GDM1 (cell line): ENCODE data around the gene SLC25A31.

Source experiments
- DNase-seq: peaks from one replicate; lab custom pipeline; 2025; lab: John Stamatoyannopoulos, UW

SLC25A31 gene

DNA sequence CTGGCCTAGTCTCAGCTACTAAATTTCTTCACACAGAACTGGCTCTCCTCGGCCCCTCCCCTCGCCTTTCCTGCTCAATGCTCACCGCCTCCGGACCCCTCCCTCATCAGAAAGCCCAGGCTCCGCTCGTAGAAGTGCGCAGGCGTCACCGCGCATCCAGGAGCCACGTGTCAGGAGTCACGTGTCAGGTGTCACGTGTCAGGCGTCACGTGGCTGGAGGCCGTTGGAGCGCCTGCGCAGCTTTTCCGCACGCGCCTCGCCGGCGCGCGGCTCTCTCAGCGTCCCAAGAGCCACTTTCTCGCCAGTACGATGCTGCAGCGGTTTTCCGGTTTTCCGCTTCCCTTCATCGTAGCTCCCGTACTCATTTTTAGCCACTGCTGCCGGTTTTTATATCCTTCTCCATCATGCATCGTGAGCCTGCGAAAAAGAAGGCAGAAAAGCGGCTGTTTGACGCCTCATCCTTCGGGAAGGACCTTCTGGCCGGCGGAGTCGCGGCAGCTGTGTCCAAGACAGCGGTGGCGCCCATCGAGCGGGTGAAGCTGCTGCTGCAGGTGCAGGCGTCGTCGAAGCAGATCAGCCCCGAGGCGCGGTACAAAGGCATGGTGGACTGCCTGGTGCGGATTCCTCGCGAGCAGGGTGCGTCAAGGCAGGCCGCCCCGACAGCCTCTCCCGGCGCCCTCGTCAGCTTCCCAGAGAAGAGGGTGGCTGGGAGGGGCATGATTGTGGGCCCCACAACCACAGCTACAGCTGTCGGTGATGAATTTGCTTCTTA, at the start of gene SLC25A31:
SLC25A31 (plus strand) TSS at position 259 of the 772 bp plus-strand sequence; CDS start at position 405, 146 bp downstream.
- no peak for DNase-seq

DNA sequence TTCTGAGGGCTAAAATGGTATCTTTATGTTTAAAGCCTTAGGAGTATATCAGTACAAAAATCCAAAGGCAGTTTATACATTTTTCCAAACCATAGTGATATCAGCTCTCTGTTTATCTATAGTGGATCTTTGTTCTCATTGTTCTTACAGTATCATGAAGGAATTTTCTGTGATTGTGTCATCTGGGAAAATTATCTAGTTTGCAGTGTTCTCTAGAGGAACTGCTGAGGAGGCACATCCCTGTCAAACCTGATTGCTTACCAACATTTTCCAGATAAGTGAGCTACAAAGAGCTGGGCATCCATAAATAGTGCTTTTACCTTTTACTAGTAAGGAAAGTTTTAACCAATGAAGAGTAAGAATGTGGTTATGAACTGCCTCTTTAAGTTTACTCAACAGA, 44.9 kb upstream of the SLC25A31 start:
- DNase-seq, result no peak

DNA sequence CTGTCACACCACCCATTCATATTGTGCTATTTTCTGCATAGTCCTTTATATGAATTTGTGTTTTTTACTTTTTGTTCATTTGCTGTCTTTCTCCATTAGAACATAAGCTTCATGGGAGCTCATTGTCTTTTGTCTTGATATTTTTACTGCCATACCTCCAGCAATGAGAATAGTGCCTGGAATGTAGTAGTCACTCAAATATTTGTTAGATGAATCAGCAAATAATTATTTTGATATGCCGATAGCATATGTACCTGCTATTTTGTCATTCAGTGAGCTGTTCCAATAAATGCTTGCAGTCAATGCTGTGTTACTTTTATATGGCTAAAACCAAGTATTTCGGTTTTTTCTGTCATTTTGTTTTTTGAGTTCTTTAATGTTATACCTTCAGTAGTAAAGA, 43.5 kb upstream of the SLC25A31 start:
- DNase-seq, result no peak

DNA sequence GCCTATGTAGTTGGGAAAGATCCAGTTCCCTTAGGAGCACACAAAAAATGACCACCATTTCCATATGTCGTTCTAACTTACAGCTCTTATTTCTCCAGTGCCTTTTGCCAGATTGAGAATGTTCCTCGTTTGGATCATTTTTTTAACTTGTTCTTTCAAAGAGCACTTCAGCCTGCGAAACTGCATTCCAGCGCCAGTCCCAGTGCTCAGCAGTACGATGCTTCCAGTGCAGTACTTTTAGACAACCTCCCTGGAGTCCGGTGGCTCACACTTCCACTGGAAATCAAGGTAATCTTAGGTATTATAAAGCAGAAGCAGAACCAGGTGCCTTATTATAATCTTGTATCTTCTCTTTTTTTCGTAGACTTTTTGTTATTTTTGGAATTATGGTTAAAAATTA, 42.6 kb upstream of the SLC25A31 start:
- no peak for DNase-seq

DNA sequence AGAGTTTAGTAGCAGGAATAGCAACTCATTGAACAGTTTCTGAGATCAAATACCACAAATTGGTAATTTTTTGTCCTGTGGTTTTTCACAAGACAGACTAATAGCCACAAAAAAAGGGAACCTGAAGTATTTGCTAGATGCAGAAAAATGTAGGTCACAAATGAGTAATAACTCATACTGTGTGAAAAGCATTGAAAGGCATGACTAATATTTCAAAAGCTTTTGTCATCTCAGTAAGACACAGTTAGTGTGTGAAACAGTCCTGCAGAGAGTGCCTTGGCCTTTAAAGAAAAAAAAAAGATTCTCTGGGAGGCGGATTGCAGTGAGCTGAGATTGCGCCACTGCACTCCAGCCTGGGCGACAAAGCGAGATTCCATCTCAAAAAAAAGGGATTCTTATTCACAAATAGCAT, 31.4 kb upstream of the SLC25A31 start:
- DNase-seq, result no peak

DNA sequence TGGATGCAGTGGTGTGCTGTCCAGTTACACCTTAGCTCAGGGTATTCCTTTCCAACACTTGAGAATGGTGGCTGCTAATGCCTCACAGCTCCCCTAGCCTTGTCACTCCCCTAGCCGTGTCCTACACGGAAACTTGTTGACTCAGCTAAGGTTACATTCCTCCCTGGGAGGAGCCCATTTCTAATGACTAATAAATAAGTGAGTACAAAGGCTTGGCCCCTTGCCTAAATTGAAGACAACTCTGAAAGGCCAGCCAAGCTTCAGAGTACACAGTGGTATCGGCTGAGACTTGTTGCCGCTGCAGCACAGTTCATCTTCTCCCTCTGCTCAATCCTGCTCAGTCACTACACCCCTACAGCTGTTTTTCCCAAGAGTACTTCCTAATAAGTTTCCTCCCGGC, 21.2 kb upstream of the SLC25A31 start:
- DNase-seq, result no peak

DNA sequence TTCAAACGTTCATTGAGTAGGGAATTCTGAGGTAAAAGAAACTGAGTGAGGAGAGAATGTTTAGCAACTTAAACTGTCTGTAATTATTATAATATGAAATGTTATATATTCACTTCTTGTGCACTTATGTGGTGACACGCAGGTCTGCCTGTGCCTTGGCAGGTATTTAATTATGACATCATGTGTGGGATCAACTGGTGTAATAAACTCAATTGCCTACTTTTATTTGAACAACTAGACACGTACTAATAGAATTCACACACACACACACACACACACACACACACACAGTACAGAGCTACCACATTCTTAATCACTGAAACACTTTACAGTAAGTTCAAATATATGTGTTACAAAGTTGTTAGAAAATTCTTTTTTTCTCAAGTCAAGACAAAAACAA, 20.7 kb upstream of the SLC25A31 start:
- no peak for DNase-seq

DNA sequence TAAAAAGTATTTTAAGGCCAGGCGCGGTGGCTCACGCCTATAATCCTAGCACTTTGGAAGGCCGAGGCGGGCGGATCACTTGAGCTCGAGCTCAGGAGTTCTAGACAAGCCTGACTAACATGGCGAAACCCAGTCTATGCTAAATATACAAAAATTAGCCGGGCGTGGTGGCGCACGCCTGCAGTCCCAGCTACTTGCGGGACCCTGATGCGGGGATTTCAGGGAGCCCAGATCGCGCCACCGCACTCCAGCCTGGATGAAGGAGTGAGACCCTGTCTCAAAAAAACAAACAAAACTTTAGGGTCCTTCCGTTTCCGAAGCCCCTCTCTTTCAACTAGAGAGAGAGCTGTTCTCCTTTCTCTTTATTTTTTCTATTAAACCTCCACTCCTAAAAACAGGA, 1.2 kb downstream of the SLC25A31 start:
- no peak for DNase-seq

DNA sequence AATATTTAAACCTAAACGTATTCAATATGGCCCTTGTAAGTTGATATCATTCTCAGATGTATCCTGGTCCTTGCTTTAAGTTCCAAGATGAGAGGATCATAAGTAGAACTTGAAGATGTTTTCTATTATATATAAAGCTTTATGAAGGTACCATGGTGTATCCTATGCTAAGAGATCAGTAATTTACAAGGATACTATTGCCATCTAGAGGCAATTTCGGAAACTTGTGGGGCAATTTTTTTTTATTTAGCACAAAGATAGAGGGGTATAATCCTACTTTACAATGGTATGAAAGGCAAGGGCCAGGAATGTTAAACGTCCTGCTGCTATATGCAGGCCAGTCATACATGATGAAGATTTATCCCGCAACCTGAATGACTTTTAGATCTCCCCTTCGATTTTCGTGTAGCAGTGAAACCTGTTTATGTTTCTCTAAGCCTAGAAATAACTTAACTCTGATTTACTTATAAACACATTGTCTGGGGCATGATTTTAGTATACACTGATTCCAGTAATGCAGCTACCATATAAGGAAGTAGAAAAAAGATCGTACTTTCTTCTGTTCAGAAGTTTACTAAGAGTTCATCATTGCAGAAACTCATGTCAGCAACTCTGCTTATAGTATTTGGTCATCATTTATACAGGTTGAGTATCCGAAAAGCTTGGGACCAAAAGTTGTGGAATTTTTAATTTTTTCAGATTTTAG, 2.6 kb downstream of the SLC25A31 start:
- DNase-seq, result no peak

DNA sequence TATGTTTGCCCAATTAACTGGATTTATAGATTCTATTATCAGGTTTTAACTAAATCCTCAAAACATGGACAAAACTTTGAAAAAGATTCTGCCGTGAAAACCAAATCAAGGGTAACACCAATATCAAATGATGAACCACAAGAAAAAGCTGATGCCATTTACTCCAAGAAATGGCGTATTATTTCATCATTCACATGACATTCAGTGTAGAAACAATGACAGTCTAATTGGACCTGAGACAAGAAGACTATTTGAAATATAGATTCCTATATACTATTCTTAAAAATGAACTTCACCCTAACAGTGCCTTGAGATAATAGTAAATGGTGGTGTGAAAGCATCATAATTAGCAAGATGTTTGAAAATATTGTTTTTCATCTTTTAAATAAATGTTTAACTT, 4.8 kb downstream of the SLC25A31 start:
- no peak for DNase-seq

DNA sequence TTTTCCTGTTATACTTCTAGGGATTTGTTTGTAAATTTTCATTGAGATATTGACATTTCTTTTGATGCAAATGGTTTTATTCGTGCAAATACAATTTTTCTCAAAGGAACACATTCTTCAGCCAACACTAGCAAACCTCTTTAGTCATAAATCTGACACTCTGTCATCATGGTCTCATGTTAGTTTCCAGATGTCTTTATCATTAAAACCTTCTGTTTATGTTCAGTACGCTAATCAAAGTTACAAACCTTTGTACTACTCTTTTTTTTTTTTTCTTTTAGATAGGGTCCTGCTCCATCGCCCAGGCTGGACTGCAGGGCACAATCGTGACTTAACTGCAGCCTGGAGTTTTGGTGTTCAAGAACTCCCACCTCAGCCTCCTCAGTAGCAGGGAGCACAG, 7.1 kb downstream of the SLC25A31 start:
- no peak for DNase-seq

DNA sequence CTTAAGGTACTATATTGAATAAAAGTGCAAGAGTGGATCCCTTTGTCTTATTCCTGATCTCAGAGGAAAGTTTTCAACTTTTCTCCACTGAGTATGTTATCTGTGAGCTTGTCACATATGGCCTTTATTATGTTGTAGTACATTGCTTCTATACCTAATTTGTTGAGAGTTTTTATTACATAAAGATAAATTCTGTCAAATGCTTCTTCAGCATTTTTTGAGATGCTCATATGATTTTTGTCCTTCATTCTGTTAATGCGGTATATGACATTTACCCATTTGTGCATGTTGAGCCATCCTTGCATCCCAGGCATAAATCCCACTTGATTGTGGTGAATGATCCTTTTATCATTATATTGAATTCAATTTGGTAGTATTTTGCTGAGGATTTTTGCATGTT, 11.0 kb downstream of the SLC25A31 start:
- no peak for DNase-seq

DNA sequence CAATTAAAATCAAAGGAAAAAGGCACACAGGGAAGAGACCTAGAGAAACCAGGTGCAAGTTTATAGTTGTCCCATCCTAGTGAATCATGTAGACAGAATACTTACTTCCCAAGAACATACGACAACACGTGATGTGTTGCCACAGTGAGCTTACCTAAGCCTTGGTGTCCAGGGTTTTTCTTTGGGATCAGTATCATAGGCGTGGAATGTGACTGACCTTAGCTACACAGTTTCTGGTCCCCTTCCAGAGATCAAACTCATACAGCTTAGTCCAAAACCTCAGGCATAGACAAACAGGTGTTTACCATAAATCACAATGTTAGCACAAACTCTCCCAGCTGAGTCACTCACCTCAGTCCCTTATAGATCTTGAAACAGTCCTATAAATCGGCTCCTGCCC, 17.7 kb downstream of the SLC25A31 start:
- DNase-seq, result no peak

DNA sequence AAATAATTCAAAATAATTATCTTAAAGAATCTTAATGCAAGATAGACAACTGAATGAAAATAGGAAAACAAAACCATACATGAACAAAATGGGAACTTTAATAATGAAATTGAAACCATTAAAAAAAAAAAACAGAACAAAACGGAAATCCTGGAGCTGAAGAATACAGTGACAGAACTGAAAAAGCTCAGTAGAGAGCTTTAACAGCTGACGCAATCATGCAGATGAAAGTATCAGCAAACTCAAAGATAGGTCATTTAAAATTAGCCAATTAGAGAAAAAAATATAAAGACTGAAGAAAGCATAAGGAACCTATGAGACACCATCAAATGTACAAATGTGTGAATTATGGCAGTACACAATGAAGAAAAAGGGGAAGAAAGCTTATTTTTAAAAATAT, 18.8 kb downstream of the SLC25A31 start:
- DNase-seq, result no peak

DNA sequence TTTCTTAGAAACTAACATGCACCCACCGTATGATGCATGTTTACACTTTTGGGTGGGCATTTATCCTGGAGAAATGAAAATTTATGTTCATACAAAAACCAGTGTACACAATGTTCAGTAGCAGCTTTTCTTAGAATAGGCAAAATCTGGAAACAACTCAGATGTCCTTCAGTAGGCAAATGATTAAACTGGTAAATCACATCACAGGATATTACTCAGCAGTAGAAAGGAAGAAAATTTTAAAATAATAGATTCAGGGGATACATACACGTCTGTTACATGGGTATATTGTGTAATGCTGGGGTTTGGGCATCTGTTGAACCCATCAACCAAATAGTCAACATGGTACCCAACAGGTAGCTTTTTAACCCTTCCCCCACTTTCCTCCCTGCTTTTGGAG, 26.7 kb downstream of the SLC25A31 start:
- DNase-seq, result no peak

DNA sequence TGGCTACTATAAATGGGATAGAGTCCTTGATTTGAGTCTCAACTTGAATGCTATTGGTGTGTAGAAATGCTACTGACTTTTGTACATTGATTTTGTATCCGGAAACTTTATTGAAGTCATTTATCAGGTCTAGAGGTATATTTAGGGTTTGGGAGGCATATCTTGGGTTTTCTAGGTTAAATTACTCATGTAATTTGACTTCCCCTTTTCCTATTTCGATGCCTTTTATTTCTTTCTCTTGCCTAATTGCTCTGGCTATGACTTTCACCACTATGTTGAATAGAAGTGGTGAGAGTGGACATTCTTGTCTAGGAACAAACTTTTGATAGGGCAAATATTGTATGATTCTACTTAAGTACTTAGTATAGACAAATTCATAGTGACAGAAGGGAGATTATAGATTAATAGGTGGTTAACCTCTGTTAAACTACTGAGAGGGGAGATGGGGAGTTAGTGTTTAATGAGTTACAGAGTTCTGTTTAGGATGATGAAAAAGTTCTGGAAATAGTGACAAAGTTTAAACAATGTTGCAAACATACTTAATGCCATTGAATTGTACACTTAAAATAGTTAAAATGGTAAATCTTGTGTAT, 29.1 kb downstream of the SLC25A31 start:
- DNase-seq, result no peak

DNA sequence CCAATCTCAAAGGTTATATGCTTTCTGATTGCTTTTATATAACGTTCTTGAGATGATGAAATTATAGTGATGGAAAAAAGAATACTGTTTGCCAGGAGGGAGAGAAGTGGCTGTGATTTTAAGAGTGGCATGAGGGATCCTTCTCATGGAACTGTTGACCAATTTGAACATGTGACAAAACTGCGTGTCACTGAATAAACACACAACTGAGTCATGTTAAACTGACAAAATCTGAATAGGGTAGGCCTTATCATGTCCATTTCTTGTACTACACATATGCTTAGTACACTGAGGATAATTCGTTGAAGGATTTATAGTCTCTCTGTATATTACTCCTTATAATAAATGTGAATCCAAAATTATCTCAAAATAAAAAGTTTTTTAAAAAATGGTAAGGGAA, 29.7 kb downstream of the SLC25A31 start:
- DNase-seq, result no peak

DNA sequence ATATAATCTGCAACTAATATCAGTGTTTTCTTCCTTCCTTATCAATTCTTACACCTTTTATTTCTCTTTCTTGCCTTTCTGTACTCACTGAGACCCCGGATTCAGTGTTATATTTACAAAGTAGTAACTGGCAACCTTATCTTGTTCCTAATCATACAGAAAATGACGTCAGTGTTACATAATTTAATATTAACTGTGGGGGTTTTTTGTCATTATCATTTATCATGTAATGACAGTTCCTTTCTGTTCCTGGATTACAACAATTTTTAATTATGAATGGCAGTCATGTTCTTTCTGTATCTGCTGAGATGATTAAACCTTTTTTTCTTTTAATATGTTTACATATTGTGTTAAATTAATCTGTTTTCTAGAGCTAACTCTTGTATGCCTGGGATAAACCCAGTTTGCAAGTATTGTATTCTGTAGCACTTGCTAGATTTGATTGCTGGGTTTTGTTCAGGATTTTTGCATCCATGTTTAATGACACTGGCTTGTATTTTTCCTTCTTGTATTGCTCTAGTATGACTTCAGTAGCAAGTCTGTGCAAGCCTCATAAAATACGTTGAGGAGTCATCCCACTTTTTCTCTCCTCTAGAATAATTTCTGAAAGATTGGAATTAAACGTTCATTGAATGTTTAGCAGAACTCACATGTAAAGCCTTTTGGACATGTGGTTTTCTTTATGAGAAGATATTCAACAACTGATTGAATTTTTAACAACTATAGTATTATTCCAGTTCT, 41.5 kb downstream of the SLC25A31 start:
- no peak for DNase-seq

DNA sequence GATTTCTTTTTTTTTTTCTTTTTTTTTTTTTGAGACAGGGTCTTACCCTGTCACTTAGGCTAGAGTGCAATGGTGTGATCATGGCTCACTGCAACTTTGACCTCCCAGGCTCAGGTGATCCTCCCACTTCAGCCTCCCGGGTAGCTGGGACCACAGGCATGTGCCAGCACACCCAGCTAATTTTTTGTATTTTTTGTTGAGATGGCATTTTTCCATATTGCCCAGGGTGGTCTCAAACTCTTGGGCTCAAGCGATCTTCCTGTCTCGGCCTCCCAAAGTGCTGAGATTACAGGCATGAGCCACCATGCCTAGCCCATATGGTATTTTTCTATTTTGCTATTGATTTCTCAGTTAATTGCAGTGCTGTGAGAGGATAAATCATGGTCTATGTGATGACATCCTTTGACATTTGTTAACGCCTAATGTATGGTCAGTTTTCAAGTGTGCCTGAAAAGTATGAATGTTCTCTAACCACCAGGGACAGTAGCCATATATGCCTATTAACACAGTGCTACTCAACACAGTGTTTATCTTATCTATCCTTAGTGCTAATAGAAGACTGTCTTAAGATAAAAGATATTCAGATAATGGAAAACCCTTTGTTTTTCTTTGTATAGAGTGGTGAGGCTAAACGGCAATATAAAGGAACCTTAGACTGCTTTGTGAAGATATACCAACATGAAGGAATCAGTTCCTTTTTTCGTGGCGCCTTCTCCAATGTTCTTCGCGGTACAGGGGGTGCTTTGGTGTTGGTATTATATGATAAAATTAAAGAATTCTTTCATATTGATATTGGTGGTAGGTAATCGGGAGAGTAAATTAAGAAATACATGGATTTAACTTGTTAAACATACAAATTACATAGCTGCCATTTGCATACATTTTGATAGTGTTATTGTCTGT, 42.8 kb downstream of the SLC25A31 start:
- no peak for DNase-seq

DNA sequence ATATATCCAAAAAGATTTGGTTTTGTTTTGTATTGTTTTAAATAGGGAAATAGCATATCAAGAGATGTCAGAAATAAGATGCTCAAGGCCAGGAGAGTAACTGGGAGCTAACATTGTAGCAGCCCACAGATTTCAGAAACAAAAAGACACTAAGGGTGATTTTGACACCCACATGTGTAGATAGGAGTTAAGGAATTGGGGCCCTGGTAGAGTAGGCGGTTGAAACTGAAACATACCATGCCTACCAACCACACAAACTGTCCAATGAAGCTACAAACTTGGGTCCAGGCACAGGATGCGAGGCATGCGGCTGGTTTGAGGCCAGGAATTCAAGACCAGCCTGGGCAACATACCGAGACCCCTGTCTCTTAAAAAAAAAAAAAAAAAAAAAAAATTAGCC, 45.6 kb downstream of the SLC25A31 start:
- DNase-seq, result no peak

DNA sequence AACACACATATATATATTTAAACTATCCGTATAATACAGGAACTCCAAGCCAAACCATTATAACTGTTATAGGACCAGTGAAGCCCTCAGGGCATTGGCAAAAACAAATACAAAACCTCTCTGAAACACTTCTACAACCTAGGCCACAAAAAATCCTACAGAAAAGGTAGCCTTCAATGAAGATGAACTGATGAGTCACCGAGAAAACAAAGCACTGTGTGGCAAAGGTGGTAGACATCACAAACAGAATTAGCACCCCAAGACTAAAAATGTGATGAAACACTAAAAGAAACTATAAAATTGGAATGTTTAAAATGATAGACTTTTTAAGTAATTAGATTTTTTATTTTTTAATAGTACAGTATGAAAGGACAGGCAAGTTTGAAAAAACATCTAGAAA, 46.4 kb downstream of the SLC25A31 start:
- no peak for DNase-seq

DNA sequence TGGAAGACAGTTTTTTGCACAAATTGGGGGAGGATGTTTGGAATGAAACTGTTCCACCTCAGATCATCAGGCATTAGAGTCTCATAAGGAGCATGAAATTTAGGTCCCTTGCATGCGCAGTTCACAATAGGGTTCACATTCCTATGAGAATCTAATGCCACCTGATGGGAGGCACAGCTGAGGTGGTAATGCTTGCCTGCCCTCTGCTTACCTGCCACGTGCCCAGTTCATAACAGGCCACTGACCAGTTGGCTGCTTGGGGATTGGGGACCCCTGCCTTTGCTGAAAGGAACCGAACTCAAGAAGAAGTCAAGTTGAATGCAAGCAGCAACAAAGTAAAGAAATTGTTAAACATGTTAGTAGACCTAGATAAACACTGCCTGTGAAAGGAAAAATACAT, 47.3 kb downstream of the SLC25A31 start:
- no peak for DNase-seq
